Activated CD8-positive, alpha-beta memory T cell treated with anti-CD3 and anti-CD28 coated beads, Interleukin-2, amount 50 U/mL, for 24 hours (primary cell): Measurements from ENCODE around the gene KCNIP4.

ENCODE experiments used
- DNase-seq: peaks from one replicate; pipeline ENCODE4 v3.0.0-alpha.2; 2020; ENCODE audit errors: extremely low read depth

KCNIP4 gene

GRCh38 chr4:21848021-21848420 is 100.6 kb downstream of the KCNIP4 start:
- DNase-seq, result no peak

GRCh38 chr4:21845663-21846062 is 102.9 kb downstream of the KCNIP4 start:
- no peak for DNase-seq

- DNase-seq, result no peak
Measured at GRCh38 chr4:21835712-21836111, 112.9 kb downstream of the KCNIP4 start.

- DNase-seq, result no peak
Measured at GRCh38 chr4:21830272-21830671, 118.3 kb downstream of the KCNIP4 start.

GRCh38 chr4:21827575-21827974 is 121.0 kb downstream of the KCNIP4 start:
- no peak for DNase-seq

- no peak for DNase-seq
Measured at GRCh38 chr4:21826071-21826470, 122.5 kb downstream of the KCNIP4 start.

GRCh38 chr4:21819086-21819485 is 129.5 kb downstream of the KCNIP4 start:
- DNase-seq, result no peak

- no peak for DNase-seq
Measured at GRCh38 chr4:21815651-21816377, 132.8 kb downstream of the KCNIP4 start.

- no peak for DNase-seq
Measured at GRCh38 chr4:21811565-21811964, 137.0 kb downstream of the KCNIP4 start.

- no peak for DNase-seq
Measured at GRCh38 chr4:21806991-21807390, 141.6 kb downstream of the KCNIP4 start.

GRCh38 chr4:21802406-21802805 is 146.2 kb downstream of the KCNIP4 start:
- no peak for DNase-seq

GRCh38 chr4:21801661-21802385 is 146.7 kb downstream of the KCNIP4 start:
- DNase-seq, result no peak

GRCh38 chr4:21795091-21795490 is 153.5 kb downstream of the KCNIP4 start:
- no peak for DNase-seq

- no peak for DNase-seq
Measured at GRCh38 chr4:21792736-21793135, 155.8 kb downstream of the KCNIP4 start.

- no peak for DNase-seq
Measured at GRCh38 chr4:21790438-21791029, 158.0 kb downstream of the KCNIP4 start.

GRCh38 chr4:21780148-21780547 is 168.4 kb downstream of the KCNIP4 start:
- DNase-seq, result no peak

GRCh38 chr4:21778702-21779101 is 169.9 kb downstream of the KCNIP4 start:
- no peak for DNase-seq

GRCh38 chr4:21775703-21776102 is 172.9 kb downstream of the KCNIP4 start:
- no peak for DNase-seq

GRCh38 chr4:21769404-21770147 is 179.0 kb downstream of the KCNIP4 start:
- DNase-seq, result no peak

- no peak for DNase-seq
Measured at GRCh38 chr4:21768349-21769310, 179.9 kb downstream of the KCNIP4 start.

GRCh38 chr4:21765810-21766407 is 182.7 kb downstream of the KCNIP4 start:
- DNase-seq, result no peak
